ENCODE data around the gene ROBO1. TPM values are rescaled to one million over a fixed set of nuclear protein-coding genes. Genes with fewer than 3 reads are reported as not detected.
A peak's percentile ranks its signal among the peaks of the same experiment; 100 is the strongest.

Gene ROBO1
- polyA plus RNA-seq, 1 donor (not counting 4 experiments of a cell fraction or from before 2014, with no cell fraction given): 27.1 TPM

DNA sequence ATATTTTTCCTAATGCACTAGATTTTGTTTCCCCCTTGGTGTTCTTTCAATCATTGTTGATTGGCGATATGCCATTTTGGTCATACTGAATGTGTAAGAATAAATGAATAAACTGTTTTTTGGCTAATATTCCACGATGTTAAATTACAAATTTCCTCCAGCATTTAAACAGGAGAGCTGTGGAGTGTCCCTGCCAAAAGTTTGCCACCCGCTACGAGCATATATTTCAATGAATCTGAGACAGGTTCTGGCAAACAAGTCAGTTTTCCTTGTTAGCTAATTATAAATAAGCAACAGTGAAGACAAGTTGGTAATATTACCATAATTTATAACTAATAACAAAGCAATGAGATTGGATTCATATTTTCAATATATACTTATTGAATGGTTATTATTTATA is 777.6 kb downstream of the ROBO1 start:
- H2AFZ ChIP-seq (ENCODE audit: control insufficient read depth, low read length): no peak overlapping the region
- DNase-seq (ENCODE audit: low read depth, low spot score) (no peak), FAIRE-seq (no peak)
- H3K9me1 ChIP-seq (ENCODE audit: control insufficient read depth, extremely low read depth, insufficient read depth, low read length): no peaks in the 10 kb centered on the region
- no peaks in the 10 kb centered on the region for H4K20me1 ChIP-seq (ENCODE audit: control insufficient read depth, extremely low read depth, insufficient read depth, low read length)
- H3K36me3 ChIP-seq (ENCODE audit: control insufficient read depth in 2 of 2, extremely low read depth in 1 of 2, insufficient read depth in 2 of 2, low read length in 2 of 2): no peaks in the 10 kb centered on the region
- H3K4me1 ChIP-seq (ENCODE audit: control insufficient read depth, extremely low read depth, insufficient read depth, low read length): peaks cover 3% of the 10 kb centered on the region
- peaks cover 20% of the 10 kb centered on the region for H3K79me2 ChIP-seq (ENCODE audit: control insufficient read depth, insufficient read depth, low read length)
- peaks cover 6% of the 10 kb centered on the region for H3K9me3 ChIP-seq (ENCODE audit: control insufficient read depth, low read depth, low read length)
- no peak overlapping the region for H3K4me3 ChIP-seq (ENCODE audit: control insufficient read depth in 2 of 3, extremely low read depth in 1 of 3, insufficient read depth in 2 of 3, low read depth in 1 of 3, low read length in 3 of 3)
- TF ChIP-seq, protein P1, sequence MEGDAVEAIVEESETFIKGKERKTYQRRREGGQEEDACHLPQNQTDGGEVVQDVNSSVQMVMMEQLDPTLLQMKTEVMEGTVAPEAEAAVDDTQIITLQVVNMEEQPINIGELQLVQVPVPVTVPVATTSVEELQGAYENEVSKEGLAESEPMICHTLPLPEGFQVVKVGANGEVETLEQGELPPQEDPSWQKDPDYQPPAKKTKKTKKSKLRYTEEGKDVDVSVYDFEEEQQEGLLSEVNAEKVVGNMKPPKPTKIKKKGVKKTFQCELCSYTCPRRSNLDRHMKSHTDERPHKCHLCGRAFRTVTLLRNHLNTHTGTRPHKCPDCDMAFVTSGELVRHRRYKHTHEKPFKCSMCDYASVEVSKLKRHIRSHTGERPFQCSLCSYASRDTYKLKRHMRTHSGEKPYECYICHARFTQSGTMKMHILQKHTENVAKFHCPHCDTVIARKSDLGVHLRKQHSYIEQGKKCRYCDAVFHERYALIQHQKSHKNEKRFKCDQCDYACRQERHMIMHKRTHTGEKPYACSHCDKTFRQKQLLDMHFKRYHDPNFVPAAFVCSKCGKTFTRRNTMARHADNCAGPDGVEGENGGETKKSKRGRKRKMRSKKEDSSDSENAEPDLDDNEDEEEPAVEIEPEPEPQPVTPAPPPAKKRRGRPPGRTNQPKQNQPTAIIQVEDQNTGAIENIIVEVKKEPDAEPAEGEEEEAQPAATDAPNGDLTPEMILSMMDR (optimal IDR thresholded peaks at IDR 0.05 in 1 of 3, IDR thresholded peaks at IDR 0.05 in 1 of 3, conservative IDR thresholded peaks at IDR 0.05 in 1 of 3; ENCODE audit: extremely low read depth in 1 of 3, insufficient read depth in 2 of 3, low read length in 3 of 3): no peak
- no peak for TF ChIP-seq EZH2 (IDR thresholded peaks at IDR 0.05; ENCODE audit: low read length)
- dilution Hi-C loops (cut with MboI; ENCODE audit: extremely low pct_ligation_motif_present, low sequenced_read_pairs): no loop called here
- no peak overlapping the region for H3K4me2 ChIP-seq (ENCODE audit: control insufficient read depth, extremely low read depth, insufficient read depth, low read depth, low read length)
- no peak overlapping the region for H3K27ac ChIP-seq (ENCODE audit: control insufficient read depth, insufficient read depth, low read length)
- H3K27me3 ChIP-seq (ENCODE audit: control insufficient read depth, extremely low read depth, insufficient read depth, low read length): no peaks in the 10 kb centered on the region
- H3K9ac ChIP-seq (ENCODE audit: control insufficient read depth, extremely low read depth, insufficient read depth, low read length): no peak overlapping the region

DNA sequence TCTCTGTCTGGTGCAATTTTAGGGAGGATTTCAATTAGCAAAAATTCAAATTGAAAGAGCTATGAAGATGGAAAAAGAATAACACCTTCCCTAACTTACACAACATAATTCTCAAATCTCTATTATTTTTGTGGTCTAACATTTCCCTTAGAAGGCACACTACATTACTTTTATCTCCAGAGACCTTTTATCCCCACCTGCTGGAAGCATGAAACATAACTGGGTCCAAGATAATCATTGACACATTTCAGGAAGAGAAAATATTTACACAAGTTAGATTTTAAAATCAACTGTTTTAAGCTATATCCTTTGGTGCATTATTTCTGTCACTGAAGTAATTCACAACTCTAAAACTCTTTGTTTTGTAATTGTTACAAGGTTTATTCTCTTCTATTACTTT is 779.5 kb downstream of the ROBO1 start:
- no peaks in the 10 kb centered on the region for H3K4me1 ChIP-seq (ENCODE audit: control insufficient read depth, extremely low read depth, insufficient read depth, low read length)
- no peaks in the 10 kb centered on the region for H4K20me1 ChIP-seq (ENCODE audit: control insufficient read depth, extremely low read depth, insufficient read depth, low read length)
- H3K9ac ChIP-seq (ENCODE audit: control insufficient read depth, extremely low read depth, insufficient read depth, low read length): no peak overlapping the region
- no peak overlapping the region for H2AFZ ChIP-seq (ENCODE audit: control insufficient read depth, low read length)
- no peaks in the 10 kb centered on the region for H3K36me3 ChIP-seq (ENCODE audit: control insufficient read depth in 2 of 2, extremely low read depth in 1 of 2, insufficient read depth in 2 of 2, low read length in 2 of 2)
- H3K27ac ChIP-seq (ENCODE audit: control insufficient read depth, insufficient read depth, low read length): no peak overlapping the region
- peaks cover 6% of the 10 kb centered on the region for H3K9me3 ChIP-seq (ENCODE audit: control insufficient read depth, low read depth, low read length)
- no peak overlapping the region for H3K4me3 ChIP-seq (ENCODE audit: control insufficient read depth in 2 of 3, extremely low read depth in 1 of 3, insufficient read depth in 2 of 3, low read depth in 1 of 3, low read length in 3 of 3)
- DNase-seq (ENCODE audit: low read depth, low spot score) (no peak), FAIRE-seq (no peak)
- H3K4me2 ChIP-seq (ENCODE audit: control insufficient read depth, extremely low read depth, insufficient read depth, low read depth, low read length): no peak overlapping the region
- TF ChIP-seq, protein P1 (optimal IDR thresholded peaks at IDR 0.05 in 1 of 3, IDR thresholded peaks at IDR 0.05 in 1 of 3, conservative IDR thresholded peaks at IDR 0.05 in 1 of 3; ENCODE audit: extremely low read depth in 1 of 3, insufficient read depth in 2 of 3, low read length in 3 of 3): peak in 2 of 3 experiments; percentile 17 to 37
- no peak for TF ChIP-seq EZH2 (IDR thresholded peaks at IDR 0.05; ENCODE audit: low read length)
- dilution Hi-C loops (cut with MboI; ENCODE audit: extremely low pct_ligation_motif_present, low sequenced_read_pairs): no loop called here
- H3K27me3 ChIP-seq (ENCODE audit: control insufficient read depth, extremely low read depth, insufficient read depth, low read length): no peaks in the 10 kb centered on the region
- H3K79me2 ChIP-seq (ENCODE audit: control insufficient read depth, insufficient read depth, low read length): peaks cover 17% of the 10 kb centered on the region
- H3K9me1 ChIP-seq (ENCODE audit: control insufficient read depth, extremely low read depth, insufficient read depth, low read length): no peaks in the 10 kb centered on the region
